Vagina (tissue), 2 donors: Measurements from ENCODE around the gene TANGO2. TPM values are rescaled to one million over a fixed set of nuclear protein-coding genes. Genes with fewer than 3 reads are reported as not detected.

Source experiments
- DNase-seq, 2 donors: peaks; one replicate each; pipeline ENCODE4 v3.0.0-alpha.2; 2017; ENCODE audit errors: extremely low spot score in 2 of 2
- H3K27ac ChIP-seq: fragments of 200-600 bp; sonication (generic); one replicate; pipeline ENCODE4 v1.5.1; 2019
- H3K27me3 ChIP-seq: fragments of 200-600 bp; sonication (generic); one replicate; pipeline ENCODE4 v1.5.1; 2019
- H3K36me3 ChIP-seq, 2 donors: fragments of 200-600 bp; sonication (generic); one replicate each; pipeline ENCODE4 v1.5.1; 2017 to 2019
- H3K4me1 ChIP-seq: fragments of 200-600 bp; sonication (generic); one replicate; pipeline ENCODE4 v1.5.1; 2019
- H3K4me3 ChIP-seq, 2 donors: fragments of 200-600 bp; sonication (generic); 1 replicate in 1 of 2; 2 replicates in 1 of 2; pipeline ENCODE4 v1.5.1; 2016 to 2019
- H3K9me3 ChIP-seq: fragments of 200-600 bp; sonication (generic); one replicate; pipeline ENCODE4 v1.5.1; 2019
- CTCF ChIP-seq, 3 experiments: fragments of 450-650 bp in 2 of 3; fragments of 200-600 bp in 1 of 3; sonication (generic) in 1 of 3; IDR thresholded peaks; one replicate each; pipeline ENCODE4 v1.5.1; 2017 to 2019; ENCODE audit warnings: antibody characterized with exemption in 3 of 3, mild to moderate bottlenecking in 2 of 3, moderate library complexity in 2 of 3
- POLR2A ChIP-seq, 2 donors: fragments of 450-650 bp; IDR thresholded peaks; one replicate each; pipeline ENCODE4 v1.6.1; 2017; ENCODE audit warnings: antibody characterized with exemption in 2 of 2, mild to moderate bottlenecking in 2 of 2, moderate library complexity in 2 of 2
- POLR2AphosphoS5 ChIP-seq, 2 donors: sonication (generic); formaldehyde crosslinking; IDR thresholded peaks; one replicate each; pipeline ENCODE4 v1.9.0; 2017; ENCODE audit warnings: antibody characterized with exemption in 2 of 2, mild to moderate bottlenecking in 2 of 2, low read depth in 1 of 2; ENCODE audit not compliant: insufficient read depth in 1 of 2
- intact Hi-C: fragments of 100-400 bp; cut with DNase I; formaldehyde crosslinking; loops from one replicate; pipeline ENCODE4 v1.15.1; 2023
- total RNA-seq: library from RNA; depleted of rRNA; stranded (reverse); fragments of >200 nt; gene quantifications from one replicate; pipeline ENCODE4 v1.2.3, GENCODE V29; 2016

The TANGO2 gene
- total RNA-seq, 1 donor from 2014 or later: 21.4 TPM

- intact Hi-C loops: no loop called here
- Histone ChIP-seq H3K4me3 (no peak overlapping the region), H3K36me3 (peaks cover 0 to 67% of the 10 kb centered on the region in 2 donors), H3K27ac (no peak overlapping the region), H3K27me3 (no peaks in the 10 kb centered on the region), H3K4me1 (no peaks in the 10 kb centered on the region), H3K9me3 (no peaks in the 10 kb centered on the region)
- DNase-seq: no peak
- no peak for TF ChIP-seq CTCF (IDR thresholded peaks at IDR 0.05)
- TF ChIP-seq POLR2AphosphoS5 (IDR thresholded peaks at IDR 0.05; ENCODE audit: insufficient read depth in 1 of 2, low read depth in 1 of 2): no peak
- no peak for TF ChIP-seq POLR2A (IDR thresholded peaks at IDR 0.05)
These were observed 78.3 kb downstream of the TANGO2 start for GRCh38 chr22:20099099-20099711.

GRCh38 chr22:20101638-20102037 lies 80.7 kb downstream of the TANGO2 start:
- H3K4me1 ChIP-seq: no peaks in the 10 kb centered on the region
- H3K9me3 ChIP-seq: no peaks in the 10 kb centered on the region
- no peak overlapping the region for H3K27ac ChIP-seq
- H3K4me3 ChIP-seq: no peak overlapping the region
- TF ChIP-seq POLR2AphosphoS5 (IDR thresholded peaks at IDR 0.05; ENCODE audit: insufficient read depth in 1 of 2, low read depth in 1 of 2): no peak
- DNase-seq: no peak
- H3K36me3 ChIP-seq: peaks cover 0 to 63% of the 10 kb centered on the region in 2 donors
- no peaks in the 10 kb centered on the region for H3K27me3 ChIP-seq
- intact Hi-C loops: no loop called here

- DNase-seq: no peak
- Histone ChIP-seq H3K9me3 (no peaks in the 10 kb centered on the region), H3K36me3 (peaks cover 0 to 63% of the 10 kb centered on the region in 2 donors), H3K27me3 (no peaks in the 10 kb centered on the region), H3K27ac (no peak overlapping the region), H3K4me3 (no peak overlapping the region), H3K4me1 (no peaks in the 10 kb centered on the region)
- intact Hi-C loops: no loop called here
- TF ChIP-seq CTCF (IDR thresholded peaks at IDR 0.05) (no peak), POLR2AphosphoS5 (IDR thresholded peaks at IDR 0.05; ENCODE audit: insufficient read depth in 1 of 2, low read depth in 1 of 2) (no peak), POLR2A (IDR thresholded peaks at IDR 0.05) (no peak)
These were observed 81.4 kb downstream of the TANGO2 start for GRCh38 chr22:20102203-20102780.

GRCh38 chr22:20105456-20106204 lies 84.7 kb downstream of the TANGO2 start:
- Histone ChIP-seq H3K4me1 (no peaks in the 10 kb centered on the region), H3K9me3 (no peaks in the 10 kb centered on the region), H3K27me3 (no peaks in the 10 kb centered on the region), H3K27ac (no peak overlapping the region), H3K4me3 (no peak overlapping the region), H3K36me3 (peaks cover 0 to 70% of the 10 kb centered on the region in 2 donors)
- no peak for DNase-seq
- intact Hi-C loops: no loop called here
- no peak for TF ChIP-seq CTCF (IDR thresholded peaks at IDR 0.05)
- TF ChIP-seq POLR2AphosphoS5 (IDR thresholded peaks at IDR 0.05; ENCODE audit: insufficient read depth in 1 of 2, low read depth in 1 of 2): no peak
- TF ChIP-seq POLR2A (IDR thresholded peaks at IDR 0.05): no peak

- no peaks in the 10 kb centered on the region for H3K27me3 ChIP-seq
- no peak overlapping the region for H3K4me3 ChIP-seq
- no peaks in the 10 kb centered on the region for H3K4me1 ChIP-seq
- no peak for TF ChIP-seq POLR2AphosphoS5 (IDR thresholded peaks at IDR 0.05; ENCODE audit: insufficient read depth in 1 of 2, low read depth in 1 of 2)
- no peak for TF ChIP-seq CTCF (IDR thresholded peaks at IDR 0.05)
- TF ChIP-seq POLR2A (IDR thresholded peaks at IDR 0.05): no peak
- H3K36me3 ChIP-seq: peaks cover 0 to 70% of the 10 kb centered on the region in 2 donors
- intact Hi-C loops: no loop called here
- H3K27ac ChIP-seq: no peak overlapping the region
- no peaks in the 10 kb centered on the region for H3K9me3 ChIP-seq
- DNase-seq: no peak
These were observed 85.4 kb downstream of the TANGO2 start for GRCh38 chr22:20106205-20106848.
